CD4-positive, alpha-beta T cell treated with Interleukin-12 subunit alpha and Interleukin-12 subunit beta, for 1 hour (primary cell): ENCODE measurements around the gene RAB6B.

Experiments used
- DNase-seq: peaks from one replicate; pipeline ENCODE4 v3.0.0-alpha.2; 2020

RAB6B gene

GRCh38 chr3:133880886-133881455 lies 14.7 kb downstream of the RAB6B start:
- DNase-seq, result no peak

- DNase-seq, result no peak
These were observed 15.4 kb downstream of the RAB6B start for GRCh38 chr3:133880287-133880686.

- DNase-seq, result no peak
These were observed 17.2 kb downstream of the RAB6B start for GRCh38 chr3:133878518-133878917.

GRCh38 chr3:133877221-133877620 lies 18.5 kb downstream of the RAB6B start:
- no peak for DNase-seq

GRCh38 chr3:133874761-133875438 lies 20.8 kb downstream of the RAB6B start:
- no peak for DNase-seq

- DNase-seq, result no peak
These were observed 21.3 kb downstream of the RAB6B start for GRCh38 chr3:133874344-133874743.

- no peak for DNase-seq
These were observed 22.9 kb downstream of the RAB6B start for GRCh38 chr3:133872781-133873180.

- no peak for DNase-seq
These were observed 23.5 kb downstream of the RAB6B start for GRCh38 chr3:133872161-133872560.

GRCh38 chr3:133871368-133872090 lies 24.2 kb downstream of the RAB6B start:
- DNase-seq, result no peak

GRCh38 chr3:133870822-133871221 lies 24.9 kb downstream of the RAB6B start:
- no peak for DNase-seq

- no peak for DNase-seq
These were observed 26.1 kb downstream of the RAB6B start for GRCh38 chr3:133869586-133869985.

- no peak for DNase-seq
These were observed 26.8 kb downstream of the RAB6B start for GRCh38 chr3:133868758-133869475.

GRCh38 chr3:133868186-133868585 lies 27.5 kb downstream of the RAB6B start:
- DNase-seq, result no peak

- no peak for DNase-seq
These were observed 29.5 kb downstream of the RAB6B start for GRCh38 chr3:133866141-133866540.

GRCh38 chr3:133865136-133865855 lies 30.4 kb downstream of the RAB6B start:
- no peak for DNase-seq

GRCh38 chr3:133864616-133865015 lies 31.1 kb downstream of the RAB6B start:
- DNase-seq, result no peak

GRCh38 chr3:133863911-133864310 lies 31.8 kb downstream of the RAB6B start:
- DNase-seq, result no peak

GRCh38 chr3:133862161-133862560 lies 33.5 kb downstream of the RAB6B start:
- no peak for DNase-seq

- no peak for DNase-seq
These were observed 35.2 kb downstream of the RAB6B start for GRCh38 chr3:133860519-133860918.

GRCh38 chr3:133859381-133860234 lies 36.1 kb downstream of the RAB6B start:
- no peak for DNase-seq

- DNase-seq, result no peak
These were observed 37.9 kb downstream of the RAB6B start for GRCh38 chr3:133857767-133858166.

- no peak for DNase-seq
These were observed 39.4 kb downstream of the RAB6B start for GRCh38 chr3:133856316-133856715.
